Measurements from ENCODE around the gene SH3BGRL2. TPM values are rescaled to one million over a fixed set of nuclear protein-coding genes. Genes with fewer than 3 reads are reported as not detected.
"Not testable (repeated sequence)": the region's sequence is repeated elsewhere in the genome, so short reads cannot be mapped to it uniquely, and the experiment has no call there.

SH3BGRL2 gene
- total and polyA plus RNA-seq, 2 donors, result 20.8 to 32.2 TPM

GRCh38 chr6:79733388-79733787, 102.3 kb downstream of the SH3BGRL2 start:
- 89% methylated on average over 4 of the region's 4 CpGs for WGBS
- DNase-seq (ENCODE audit: extremely low spot score), result no peak
- Histone ChIP-seq H3K36me3 (ENCODE audit: insufficient read depth) (no peaks in the 10 kb centered on the region), H3K4me3 (ENCODE audit: low read depth, low read length) (no peak overlapping the region), H3K4me1 (ENCODE audit: insufficient read depth) (no peaks in the 10 kb centered on the region), H3K27ac (ENCODE audit: low read depth) (no peak overlapping the region)

DNA sequence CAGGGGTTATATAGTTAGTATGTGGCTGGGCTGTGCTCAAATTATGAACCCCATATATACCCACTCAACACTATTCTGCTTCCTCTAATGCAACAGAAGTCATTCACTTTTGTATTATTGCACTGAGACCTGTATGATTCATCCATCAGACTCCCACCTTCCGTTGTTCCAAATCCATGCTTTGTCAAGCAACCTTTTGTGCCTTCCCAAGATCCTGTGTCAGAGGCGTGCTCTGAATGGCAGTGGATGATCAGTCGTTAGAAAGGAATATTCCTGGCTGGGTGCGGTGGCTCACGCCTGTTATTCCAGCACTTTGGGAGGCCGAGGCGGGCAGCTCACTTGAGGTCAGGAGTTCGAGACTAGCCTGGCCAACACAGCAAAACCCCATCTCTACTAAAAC, 103.2 kb downstream of the SH3BGRL2 start:
- DNase-seq (ENCODE audit: extremely low spot score), result no peak
- no peak overlapping the region for H3K4me3 ChIP-seq (ENCODE audit: low read depth, low read length)
- H3K27ac ChIP-seq (ENCODE audit: low read depth), result no peak overlapping the region
- H3K4me1 ChIP-seq (ENCODE audit: insufficient read depth), result no peaks in the 10 kb centered on the region
- no peaks in the 10 kb centered on the region for H3K36me3 ChIP-seq (ENCODE audit: insufficient read depth)
- WGBS, result 95% methylated on average over 8 of the region's 8 CpGs

- no peak overlapping the region for H3K27ac ChIP-seq (ENCODE audit: low read depth)
- DNase-seq (ENCODE audit: extremely low spot score), result no peak
- no peaks in the 10 kb centered on the region for H3K36me3 ChIP-seq (ENCODE audit: insufficient read depth)
- no peak overlapping the region for H3K4me3 ChIP-seq (ENCODE audit: low read depth, low read length)
- H3K4me1 ChIP-seq (ENCODE audit: insufficient read depth), result no peaks in the 10 kb centered on the region
- WGBS, result 94% methylated on average over 5 of the region's 5 CpGs
Observed at GRCh38 chr6:79735183-79735582, 104.1 kb downstream of the SH3BGRL2 start.

GRCh38 chr6:79737172-79737571, 106.0 kb downstream of the SH3BGRL2 start:
- WGBS, result 20% methylated on average over 8 of the region's 8 CpGs
- no peak for DNase-seq (ENCODE audit: extremely low spot score)
- no peak overlapping the region for H3K4me3 ChIP-seq (ENCODE audit: low read depth, low read length)

DNA sequence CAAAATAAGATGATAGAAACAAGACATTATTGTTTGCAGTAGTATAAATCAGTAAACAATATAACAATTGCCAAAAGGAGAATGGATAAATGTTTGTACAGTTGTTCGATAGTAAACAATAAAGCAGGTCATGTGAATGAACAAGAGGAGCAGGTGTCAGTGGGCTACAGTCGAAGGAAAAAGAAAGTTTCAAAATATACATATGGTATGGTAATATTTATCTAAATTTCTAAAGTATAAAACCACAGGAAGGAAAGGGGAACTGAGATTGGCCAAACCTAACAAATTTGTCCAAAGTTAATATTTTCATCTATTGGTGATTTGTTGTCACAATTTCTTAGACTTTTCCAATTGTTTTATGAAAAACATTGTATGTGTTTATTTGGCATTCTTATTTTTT, 110.9 kb downstream of the SH3BGRL2 start:
- DNase-seq (ENCODE audit: extremely low spot score), result no peak
- Histone ChIP-seq H3K27ac (ENCODE audit: low read depth) (no peak overlapping the region), H3K4me3 (ENCODE audit: low read depth, low read length) (no peak overlapping the region), H3K36me3 (ENCODE audit: insufficient read depth) (no peaks in the 10 kb centered on the region), H3K4me1 (ENCODE audit: insufficient read depth) (no peaks in the 10 kb centered on the region)
- WGBS, result 88% methylated on average over 2 of the region's 2 CpGs

More at GRCh38 chr6:79737172-79737571, 106.0 kb downstream of the SH3BGRL2 start:
- H3K4me1 ChIP-seq (ENCODE audit: insufficient read depth), result no peaks in the 10 kb centered on the region
- H3K27ac ChIP-seq (ENCODE audit: low read depth), result no peak overlapping the region
- H3K36me3 ChIP-seq (ENCODE audit: insufficient read depth), result no peaks in the 10 kb centered on the region

DNA sequence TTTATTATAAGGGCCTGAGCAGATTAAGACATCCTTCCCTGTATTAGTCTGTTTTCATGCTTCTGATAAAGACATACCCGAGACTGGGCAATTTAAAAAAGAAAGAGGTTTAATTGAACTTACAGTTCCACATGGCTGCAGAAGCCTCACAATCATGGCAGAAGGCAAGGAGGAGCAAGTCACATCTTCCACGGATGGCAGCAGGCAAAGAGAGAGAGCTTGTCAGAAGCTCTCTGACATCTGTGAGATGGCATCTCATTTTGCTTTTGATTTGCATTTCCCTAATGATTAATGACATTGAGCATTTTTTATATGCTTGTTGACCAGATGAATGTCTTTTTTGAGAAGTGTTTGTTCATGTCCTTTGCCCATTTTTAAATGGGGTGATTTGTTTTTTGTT, 114.2 kb downstream of the SH3BGRL2 start:
- H3K36me3 ChIP-seq (ENCODE audit: insufficient read depth); DNase-seq (ENCODE audit: extremely low spot score); H3K27ac ChIP-seq (ENCODE audit: low read depth); H3K4me1 ChIP-seq (ENCODE audit: insufficient read depth); H3K4me3 ChIP-seq (ENCODE audit: low read depth, low read length): not testable (repeated sequence)
- 86% methylated on average over 2 of the region's 2 CpGs for WGBS

GRCh38 chr6:79746325-79746724, 115.2 kb downstream of the SH3BGRL2 start:
- H3K4me3 ChIP-seq (ENCODE audit: low read depth, low read length); DNase-seq (ENCODE audit: extremely low spot score); H3K4me1 ChIP-seq (ENCODE audit: insufficient read depth); H3K27ac ChIP-seq (ENCODE audit: low read depth); H3K36me3 ChIP-seq (ENCODE audit: insufficient read depth): not testable (repeated sequence)
- 83% methylated on average over 3 of the region's 3 CpGs for WGBS

- H3K4me1 ChIP-seq (ENCODE audit: insufficient read depth), result no peaks in the 10 kb centered on the region
- no peaks in the 10 kb centered on the region for H3K36me3 ChIP-seq (ENCODE audit: insufficient read depth)
- WGBS, result 61% methylated on average over 4 of the region's 4 CpGs
- DNase-seq (ENCODE audit: extremely low spot score), result no peak
- no peak overlapping the region for H3K27ac ChIP-seq (ENCODE audit: low read depth)
- no peak overlapping the region for H3K4me3 ChIP-seq (ENCODE audit: low read depth, low read length)
Observed at GRCh38 chr6:79750806-79751205, 119.7 kb downstream of the SH3BGRL2 start.

Other genes starting within 250 kb of the SH3BGRL2 start
- 23.3 TPM for gene LCA5, start 93.9 kb upstream of the SH3BGRL2 start, total RNA-seq
- gene LCA5, start 93.9 kb upstream of the SH3BGRL2 start, polyA plus RNA-seq, result 4.7 TPM